HepG2 (cell line): ENCODE results near the gene ZDHHC18. TPM values are rescaled to one million over a fixed set of nuclear protein-coding genes. Genes with fewer than 3 reads are reported as not detected.

Experiments used
- GATA4 ChIP-seq: sonication (generic); IDR thresholded peaks from 2 replicates; pipeline ENCODE4 v1.6.1; 2016; ENCODE audit warnings: antibody characterized with exemption, low read depth, borderline replicate concordance
- HNRNPL ChIP-seq: fragments of 200-400 bp; formaldehyde crosslinking; IDR thresholded peaks from 2 replicates; pipeline ENCODE4 v1.6.1; 2017; ENCODE audit warnings: mild to moderate bottlenecking, low read depth, low read length
- MTA1 ChIP-seq: sonication (generic); formaldehyde crosslinking; IDR thresholded peaks from 2 replicates; pipeline ENCODE4 v1.4.0; 2020; ENCODE audit warnings: missing genetic modification reagents, mild to moderate bottlenecking, borderline replicate concordance
- NFE2 ChIP-seq: sonication (generic); formaldehyde crosslinking; IDR thresholded peaks from 2 replicates; pipeline ENCODE4 v1.4.0; 2020; ENCODE audit warnings: missing genetic modification reagents
- NFE2L2 ChIP-seq: fragments of 150-350 bp; IDR thresholded peaks from 2 replicates; pipeline ENCODE4 v1.6.1; 2014; ENCODE audit warnings: low read length
- RARA ChIP-seq: IDR thresholded peaks from 2 replicates; pipeline ENCODE4 v1.6.1; 2016; ENCODE audit warnings: missing genetic modification reagents, missing compliant biosample characterization
- RBFOX2 ChIP-seq: fragments of 200-400 bp; formaldehyde crosslinking; IDR thresholded peaks from 2 replicates; pipeline ENCODE4 v1.6.1; 2017; ENCODE audit warnings: low read depth, mild to moderate bottlenecking, low read length
- RXRA ChIP-seq: sonication (generic); formaldehyde crosslinking; IDR thresholded peaks from 2 replicates; pipeline ENCODE4 v1.5.1; 2020; ENCODE audit warnings: missing genetic modification reagents
- ZFP41 ChIP-seq: sonication (generic); formaldehyde crosslinking; IDR thresholded peaks from 2 replicates; pipeline ENCODE4 v1.4.0; 2020; ENCODE audit warnings: mild to moderate bottlenecking, missing genetic modification reagents, borderline replicate concordance
- ZNF629 ChIP-seq: sonication (generic); formaldehyde crosslinking; conservative IDR thresholded peaks from 2 replicates; pipeline ENCODE4 v1.5.0; 2020; ENCODE audit warnings: missing genetic modification reagents
- polyA plus RNA-seq, 8 experiments: library from polyadenylated mRNA; depleted of rRNA in 3 of 8; stranded (reverse) in 7 of 8; unstranded in 1 of 8; fragments of >200 nt; fragmentation: Illumina TruSeq in 4 of 8; extraction: Trizol in 4 of 8; gene quantifications; 2 replicates each; pipeline versions ENCODE4 v1.2.1 to v1.2.3, GENCODE V29; 2011 to 2016; ENCODE audit warnings: low read depth in 4 of 8, missing spikeins in 1 of 8, mixed read lengths in 1 of 8; ENCODE audit not compliant: insufficient read depth in 1 of 8
- total RNA-seq, 5 experiments: library from RNA; depleted of rRNA; stranded (reverse); fragments of >200 nt; fragmentation: Illumina TruSeq; extraction: Trizol; gene quantifications; 2 replicates each; pipeline ENCODE4 v1.2.3, GENCODE V29; 2016; ENCODE audit warnings: low read depth in 1 of 5
- TF ChIP-seq, protein P1 (sequence below): sonication (generic); formaldehyde crosslinking; IDR thresholded peaks from 2 replicates; pipeline ENCODE4 v1.4.0; 2020; ENCODE audit warnings: missing genetic modification reagents
- TF ChIP-seq, protein P2 (sequence below): sonication (generic); formaldehyde crosslinking; IDR thresholded peaks from 2 replicates; pipeline ENCODE4 v1.4.0; 2020; ENCODE audit warnings: missing genetic modification reagents
- TF ChIP-seq, protein P3 (sequence below): sonication (generic); formaldehyde crosslinking; IDR thresholded peaks from 2 replicates; pipeline ENCODE4 v1.8.1; 2023; ENCODE audit warnings: mild to moderate bottlenecking, missing genetic modification reagents

ZDHHC18 gene
- total and polyA plus RNA-seq, 2 of the 13 experiments (the other 11 are each of a cell fraction or from before 2014, with no cell fraction given) = 13.2 to 35.3 TPM

DNA sequence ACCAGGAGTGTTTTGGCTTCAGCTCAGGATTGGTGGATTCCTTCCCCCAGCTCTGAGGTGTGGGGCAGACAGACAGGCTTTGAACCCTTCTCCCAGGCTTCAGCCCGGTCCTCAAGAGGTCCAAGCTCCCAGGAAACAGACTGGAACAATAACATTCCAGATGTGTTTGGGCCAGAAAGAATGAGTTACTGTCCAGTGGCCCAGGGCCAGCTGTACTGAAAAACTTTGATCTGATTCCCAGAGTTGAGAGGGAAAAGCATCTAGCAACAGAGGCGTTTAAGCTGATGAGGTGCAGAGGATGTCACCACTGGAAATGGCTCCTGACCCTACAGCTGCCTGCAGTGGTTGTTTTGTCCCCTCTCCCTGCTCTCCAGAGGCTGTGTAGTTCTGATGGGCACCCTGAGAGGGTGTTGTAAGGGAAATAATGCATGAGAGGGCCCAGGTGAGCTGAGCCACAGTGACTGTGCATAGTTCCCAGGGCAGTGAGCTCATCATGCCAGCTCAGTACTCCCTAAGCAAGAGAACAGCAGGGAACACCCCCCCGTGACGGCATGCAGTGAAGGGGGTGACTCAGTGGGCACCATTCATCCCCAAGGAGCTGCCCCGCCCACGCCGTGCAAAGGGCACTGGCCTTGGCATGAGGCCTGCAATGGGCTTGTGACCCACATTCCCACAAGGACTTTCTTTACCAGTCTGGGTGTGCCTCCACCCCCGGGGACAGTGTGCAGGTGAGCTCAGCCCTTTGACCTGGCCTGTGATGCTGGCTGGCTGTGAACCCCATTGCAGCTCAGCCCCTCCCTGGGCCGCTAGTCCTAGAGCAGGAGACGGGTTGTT, 22.7 kb downstream of the ZDHHC18 start (continued):
- TF ChIP-seq GATA4 = no peak
- peak; percentile 34; the same call in 1 of the 2 replicates for TF ChIP-seq NFE2 (CRISPR knock-in tag)
- TF ChIP-seq, protein P1, sequence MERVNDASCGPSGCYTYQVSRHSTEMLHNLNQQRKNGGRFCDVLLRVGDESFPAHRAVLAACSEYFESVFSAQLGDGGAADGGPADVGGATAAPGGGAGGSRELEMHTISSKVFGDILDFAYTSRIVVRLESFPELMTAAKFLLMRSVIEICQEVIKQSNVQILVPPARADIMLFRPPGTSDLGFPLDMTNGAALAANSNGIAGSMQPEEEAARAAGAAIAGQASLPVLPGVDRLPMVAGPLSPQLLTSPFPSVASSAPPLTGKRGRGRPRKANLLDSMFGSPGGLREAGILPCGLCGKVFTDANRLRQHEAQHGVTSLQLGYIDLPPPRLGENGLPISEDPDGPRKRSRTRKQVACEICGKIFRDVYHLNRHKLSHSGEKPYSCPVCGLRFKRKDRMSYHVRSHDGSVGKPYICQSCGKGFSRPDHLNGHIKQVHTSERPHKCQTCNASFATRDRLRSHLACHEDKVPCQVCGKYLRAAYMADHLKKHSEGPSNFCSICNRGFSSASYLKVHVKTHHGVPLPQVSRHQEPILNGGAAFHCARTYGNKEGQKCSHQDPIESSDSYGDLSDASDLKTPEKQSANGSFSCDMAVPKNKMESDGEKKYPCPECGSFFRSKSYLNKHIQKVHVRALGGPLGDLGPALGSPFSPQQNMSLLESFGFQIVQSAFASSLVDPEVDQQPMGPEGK = peak; percentile 51
- peak; percentile 37; the same call in 1 of the 2 replicates for TF ChIP-seq ZNF629 (CRISPR knock-in tag)
- TF ChIP-seq RARA = 0 out of 2 replicates have a peak, but pooled peaks have one; percentile 12
- TF ChIP-seq ZFP41 (CRISPR knock-in tag) = no peak
- TF ChIP-seq, protein P2, sequence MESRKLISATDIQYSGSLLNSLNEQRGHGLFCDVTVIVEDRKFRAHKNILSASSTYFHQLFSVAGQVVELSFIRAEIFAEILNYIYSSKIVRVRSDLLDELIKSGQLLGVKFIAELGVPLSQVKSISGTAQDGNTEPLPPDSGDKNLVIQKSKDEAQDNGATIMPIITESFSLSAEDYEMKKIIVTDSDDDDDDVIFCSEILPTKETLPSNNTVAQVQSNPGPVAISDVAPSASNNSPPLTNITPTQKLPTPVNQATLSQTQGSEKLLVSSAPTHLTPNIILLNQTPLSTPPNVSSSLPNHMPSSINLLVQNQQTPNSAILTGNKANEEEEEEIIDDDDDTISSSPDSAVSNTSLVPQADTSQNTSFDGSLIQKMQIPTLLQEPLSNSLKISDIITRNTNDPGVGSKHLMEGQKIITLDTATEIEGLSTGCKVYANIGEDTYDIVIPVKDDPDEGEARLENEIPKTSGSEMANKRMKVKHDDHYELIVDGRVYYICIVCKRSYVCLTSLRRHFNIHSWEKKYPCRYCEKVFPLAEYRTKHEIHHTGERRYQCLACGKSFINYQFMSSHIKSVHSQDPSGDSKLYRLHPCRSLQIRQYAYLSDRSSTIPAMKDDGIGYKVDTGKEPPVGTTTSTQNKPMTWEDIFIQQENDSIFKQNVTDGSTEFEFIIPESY = peak; percentile 78
- TF ChIP-seq, protein P3, sequence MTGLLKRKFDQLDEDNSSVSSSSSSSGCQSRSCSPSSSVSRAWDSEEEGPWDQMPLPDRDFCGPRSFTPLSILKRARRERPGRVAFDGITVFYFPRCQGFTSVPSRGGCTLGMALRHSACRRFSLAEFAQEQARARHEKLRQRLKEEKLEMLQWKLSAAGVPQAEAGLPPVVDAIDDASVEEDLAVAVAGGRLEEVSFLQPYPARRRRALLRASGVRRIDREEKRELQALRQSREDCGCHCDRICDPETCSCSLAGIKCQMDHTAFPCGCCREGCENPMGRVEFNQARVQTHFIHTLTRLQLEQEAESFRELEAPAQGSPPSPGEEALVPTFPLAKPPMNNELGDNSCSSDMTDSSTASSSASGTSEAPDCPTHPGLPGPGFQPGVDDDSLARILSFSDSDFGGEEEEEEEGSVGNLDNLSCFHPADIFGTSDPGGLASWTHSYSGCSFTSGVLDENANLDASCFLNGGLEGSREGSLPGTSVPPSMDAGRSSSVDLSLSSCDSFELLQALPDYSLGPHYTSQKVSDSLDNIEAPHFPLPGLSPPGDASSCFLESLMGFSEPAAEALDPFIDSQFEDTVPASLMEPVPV (CRISPR knock-in tag) = no peak
- peak; percentile 80 for TF ChIP-seq NFE2L2
- no peak for TF ChIP-seq RBFOX2
- TF ChIP-seq MTA1 = 0 out of 2 replicates have a peak, but pooled peaks have one; percentile 19
- TF ChIP-seq RXRA (CRISPR knock-in tag) = peak; percentile 74; the same call in 1 of the 2 replicates
- TF ChIP-seq HNRNPL = peak; percentile 98
